NCI-H2081 treated with DMSO at 0.1 percent for 48 hours (cell line): Measurements from ENCODE around the gene TGIF1.
"Not testable (repeated sequence)": the region's sequence is repeated elsewhere in the genome, so short reads cannot be mapped to it uniquely, and the experiment has no call there.

Source experiments
- DNase-seq: peaks from one replicate; lab custom pipeline; 2025; lab: John Stamatoyannopoulos, UW

TGIF1 gene

DNA sequence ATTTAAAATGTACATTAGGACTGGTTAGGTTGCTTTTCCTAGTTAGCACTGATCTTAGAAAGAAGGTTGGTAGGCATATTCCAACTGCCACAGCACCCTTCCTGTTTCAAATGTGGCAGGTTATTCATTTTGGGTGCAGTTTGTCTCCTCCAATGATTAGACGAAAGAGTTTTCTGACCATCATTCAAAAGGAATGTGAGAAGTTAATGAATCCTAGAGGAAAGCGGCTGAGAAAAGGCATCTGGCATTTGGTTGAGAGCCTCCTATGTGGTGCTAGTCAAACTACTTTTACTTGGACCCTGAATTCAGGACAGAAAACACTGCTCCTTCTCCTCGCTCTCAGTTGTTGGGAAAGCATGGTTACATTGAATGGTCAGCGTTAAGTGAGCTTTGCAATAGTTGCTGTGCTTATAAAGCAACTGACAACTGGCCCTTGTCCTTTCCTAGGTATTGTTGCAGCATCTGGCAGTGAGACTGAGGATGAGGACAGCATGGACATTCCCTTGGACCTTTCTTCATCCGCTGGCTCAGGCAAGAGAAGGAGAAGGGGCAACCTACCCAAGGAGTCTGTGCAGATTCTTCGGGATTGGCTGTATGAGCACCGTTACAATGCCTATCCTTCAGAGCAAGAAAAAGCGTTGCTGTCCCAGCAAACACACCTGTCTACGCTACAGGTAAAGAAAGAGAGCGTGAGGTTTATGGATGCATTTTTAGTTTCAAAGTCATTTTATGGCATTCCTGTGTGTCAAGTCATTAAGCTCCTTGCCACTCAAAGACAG is 6.1 kb downstream of the TGIF1 start:
- no peak for DNase-seq

DNA sequence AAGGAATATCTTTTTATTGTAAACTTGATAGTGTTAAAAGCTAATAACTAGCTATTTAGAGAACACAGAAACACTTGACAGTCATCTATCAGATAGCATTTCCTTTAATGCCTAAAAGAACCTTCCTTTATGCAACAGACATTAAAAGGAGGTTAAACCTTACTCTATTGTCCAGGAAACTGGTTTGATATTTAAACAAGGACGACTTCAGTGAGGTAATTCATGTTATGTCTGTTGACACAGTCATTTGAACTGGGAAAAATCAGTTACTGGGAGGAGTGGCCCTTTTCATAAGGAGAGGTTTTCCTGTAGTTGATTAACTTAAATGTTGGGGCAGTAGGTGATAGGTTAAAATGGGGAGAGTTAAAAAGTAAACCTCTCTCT is 6.7 kb downstream of the TGIF1 start:
- peak; percentile 33 for DNase-seq

DNA sequence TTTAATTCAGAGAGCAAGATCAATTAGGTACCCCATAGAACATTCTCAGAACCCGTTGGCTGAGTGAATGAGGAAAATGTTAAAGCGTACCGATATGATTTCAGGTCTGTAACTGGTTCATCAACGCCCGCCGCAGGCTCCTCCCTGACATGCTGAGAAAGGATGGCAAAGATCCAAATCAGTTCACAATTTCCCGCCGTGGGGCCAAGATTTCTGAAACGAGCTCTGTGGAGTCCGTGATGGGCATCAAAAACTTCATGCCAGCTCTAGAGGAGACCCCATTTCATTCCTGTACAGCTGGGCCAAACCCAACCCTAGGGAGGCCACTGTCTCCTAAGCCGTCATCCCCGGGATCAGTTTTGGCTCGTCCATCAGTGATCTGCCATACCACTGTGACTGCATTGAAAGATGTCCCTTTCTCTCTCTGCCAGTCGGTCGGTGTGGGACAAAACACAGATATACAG is 7.3 kb downstream of the TGIF1 start:
- no peak for DNase-seq

DNA sequence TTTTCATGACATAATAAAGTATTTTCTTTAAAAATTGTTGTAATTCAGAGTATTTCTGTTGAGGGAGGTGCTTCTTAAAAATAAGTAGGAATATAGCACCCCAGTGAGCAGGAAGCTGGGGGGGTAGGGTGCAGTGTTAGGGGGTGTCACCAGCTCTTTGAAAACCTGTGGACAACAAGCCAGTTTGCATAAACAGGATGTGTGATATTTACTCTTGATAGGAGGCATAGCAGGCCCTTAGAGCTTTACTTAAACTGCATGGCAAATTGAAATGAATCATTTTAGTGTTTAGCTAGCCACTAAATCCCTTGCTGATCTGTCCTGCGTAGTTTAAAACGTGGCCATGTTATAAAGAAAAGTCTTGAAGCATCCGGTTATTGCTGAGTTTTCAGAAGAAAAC is 8.4 kb downstream of the TGIF1 start:
- DNase-seq = no peak

- no peak for DNase-seq
Measured at GRCh38 chr18:3458952-3459853, 9.2 kb downstream of the TGIF1 start.

DNA sequence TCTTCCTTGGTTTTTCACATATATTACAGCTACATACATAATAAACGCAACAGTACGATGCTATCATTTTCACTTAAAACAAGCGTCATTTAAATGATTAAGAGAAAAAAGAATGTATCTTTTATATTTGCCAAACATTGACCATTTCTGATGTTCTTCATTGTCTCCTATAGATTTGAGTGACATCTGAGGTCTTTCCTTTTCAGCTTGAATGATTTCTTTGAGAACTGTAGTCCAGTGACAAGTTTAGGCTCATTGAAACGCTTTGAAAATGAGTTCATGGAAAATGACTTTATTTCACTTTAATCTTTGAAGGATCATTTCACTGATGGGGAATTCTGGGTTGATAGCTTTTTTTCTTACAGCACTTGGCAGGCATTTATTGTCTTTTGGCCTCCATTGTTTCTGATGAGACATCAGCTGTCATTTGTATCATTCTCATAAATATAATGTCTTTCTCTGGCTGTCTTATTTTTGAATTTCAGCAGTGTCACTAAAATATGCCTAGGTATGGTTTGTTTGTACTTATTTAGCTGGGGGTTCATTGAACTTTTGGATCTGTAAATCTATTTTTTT is 10.9 kb downstream of the TGIF1 start:
- DNase-seq = no peak

DNA sequence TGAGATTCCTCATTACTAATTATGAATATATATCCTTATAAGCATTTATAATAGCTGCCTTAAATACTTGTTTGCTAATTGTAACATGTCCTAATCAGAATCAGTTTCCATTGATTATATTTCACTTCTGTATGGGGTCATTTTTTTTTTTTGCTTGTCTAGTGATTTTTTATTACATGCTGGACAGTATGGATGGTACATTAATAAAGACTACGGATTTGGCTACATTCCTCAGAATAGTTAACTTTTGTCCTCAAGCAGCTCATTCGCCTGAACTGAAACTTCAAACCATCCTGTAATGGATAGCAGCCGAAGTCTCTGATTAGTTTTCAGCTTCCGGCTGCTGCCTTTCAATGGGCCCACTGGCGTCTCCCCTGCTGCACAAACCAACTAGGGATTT is 11.7 kb downstream of the TGIF1 start:
- DNase-seq = no peak

GRCh38 chr18:3463051-3463450 is 13.1 kb downstream of the TGIF1 start:
- DNase-seq = no peak

- no peak for DNase-seq
Measured at GRCh38 chr18:3466045-3466444, 16.1 kb downstream of the TGIF1 start.

- DNase-seq = no peak
Measured at GRCh38 chr18:3466872-3467271, 16.9 kb downstream of the TGIF1 start.

GRCh38 chr18:3468066-3468705 is 18.2 kb downstream of the TGIF1 start:
- no peak for DNase-seq

DNA sequence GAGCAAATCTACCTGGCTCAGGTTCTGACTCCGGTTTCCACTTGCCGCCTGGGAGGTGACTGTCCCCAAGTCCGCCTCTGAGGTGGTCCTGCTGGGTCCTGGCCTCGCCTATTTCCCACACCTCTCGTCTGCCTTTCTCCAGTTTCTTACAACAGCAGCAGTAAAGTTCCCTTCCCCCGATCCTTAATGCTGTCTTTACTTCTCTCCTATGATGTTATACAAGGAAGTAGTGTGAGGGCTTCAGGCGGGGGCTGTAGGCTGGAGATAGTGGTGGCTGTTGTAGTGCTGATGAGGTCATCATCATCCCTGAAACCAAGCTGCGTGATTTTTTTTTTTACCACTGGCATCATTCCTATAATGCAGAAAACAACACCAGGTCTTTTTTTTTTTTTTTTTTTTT is 18.9 kb downstream of the TGIF1 start:
- DNase-seq = no peak

- DNase-seq = no peak
Measured at GRCh38 chr18:3471141-3471648, 21.2 kb downstream of the TGIF1 start.

- DNase-seq = not testable (repeated sequence)
Measured at GRCh38 chr18:3472121-3472520, 22.1 kb downstream of the TGIF1 start.

- no peak for DNase-seq
Measured at GRCh38 chr18:3472681-3473544, 22.9 kb downstream of the TGIF1 start.

- no peak for DNase-seq
Measured at GRCh38 chr18:3478262-3478978, 28.4 kb downstream of the TGIF1 start.

DNA sequence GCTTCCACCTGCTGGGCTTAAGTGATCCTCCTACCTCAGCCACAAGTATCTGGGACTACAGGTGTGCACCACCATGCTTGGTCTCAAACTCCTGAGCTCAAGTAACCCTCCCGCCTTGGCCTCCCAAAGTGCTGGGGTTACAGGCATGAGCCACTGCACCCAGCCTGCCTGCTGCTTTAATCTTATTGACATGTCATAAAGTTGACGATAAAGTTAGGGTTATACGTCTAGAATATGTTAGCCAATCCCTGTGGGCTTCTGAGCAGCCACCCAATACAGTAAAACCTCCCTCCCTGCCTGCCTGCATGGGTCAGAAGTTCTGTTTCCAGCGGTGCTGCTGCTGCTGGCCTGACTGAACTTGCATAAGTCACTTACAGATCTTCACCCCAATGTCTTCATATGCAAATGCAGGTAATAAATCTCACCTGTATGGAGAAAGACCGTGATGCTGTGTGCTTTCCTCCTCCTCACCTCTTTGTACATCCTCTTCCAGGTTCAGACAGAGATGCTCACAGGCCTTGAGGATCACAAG is 30.1 kb downstream of the TGIF1 start:
- no peak for DNase-seq

DNA sequence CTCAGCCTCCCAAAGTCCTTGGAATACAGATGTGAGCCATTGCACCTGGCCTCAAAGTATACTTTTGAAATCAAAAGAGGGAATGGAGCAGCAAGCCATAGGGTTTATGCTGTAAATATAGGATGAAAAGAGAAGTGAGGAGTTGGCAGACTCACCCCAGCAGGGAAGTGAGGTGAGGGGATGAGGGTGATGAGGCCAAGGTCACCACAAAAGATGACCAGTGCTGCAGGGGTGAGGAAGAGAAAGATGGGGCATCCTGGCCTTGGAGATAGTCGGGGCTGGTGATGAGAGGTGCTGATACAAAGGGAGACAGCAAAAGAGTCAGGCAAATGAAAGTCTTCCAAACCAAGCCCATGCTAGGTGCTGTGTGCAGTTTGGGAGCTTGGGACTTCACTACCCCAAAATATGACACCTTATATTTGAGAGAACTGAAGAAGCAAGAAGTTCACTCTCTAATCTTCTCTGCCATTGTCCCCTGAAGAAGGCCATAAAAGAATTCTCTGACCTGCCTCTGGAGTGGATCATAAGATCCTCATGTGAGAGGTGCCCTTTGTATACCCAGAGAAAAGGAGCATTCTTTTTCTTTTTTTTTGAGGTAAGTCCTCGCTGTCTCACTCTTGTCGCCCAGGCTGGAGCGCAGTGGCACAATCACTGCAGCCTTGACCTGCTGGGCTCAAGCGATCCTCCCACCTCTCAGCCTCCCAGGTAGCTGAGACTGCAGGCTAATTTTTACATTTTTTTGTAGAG is 31.0 kb downstream of the TGIF1 start:
- DNase-seq = no peak

GRCh38 chr18:3481696-3482210 is 31.8 kb downstream of the TGIF1 start:
- DNase-seq = no peak
